Upper lobe of left lung (tissue), 4 donors: ENCODE measurements around the gene PLCE1.

Source experiments
- POLR2A ChIP-seq, 4 donors: fragments of 450-650 bp; IDR thresholded peaks; one replicate each; pipeline ENCODE4 v1.5.1; 2016 to 2017; ENCODE audit warnings: antibody characterized with exemption in 4 of 4, mild to moderate bottlenecking in 2 of 4
- POLR2AphosphoS5 ChIP-seq, 2 donors: sonication (generic); formaldehyde crosslinking; IDR thresholded peaks; one replicate each; pipeline ENCODE4 v1.5.1; 2017; ENCODE audit warnings: antibody characterized with exemption in 2 of 2
- TF ChIP-seq, protein P1 (sequence below), 6 experiments: fragments of 450-650 bp in 4 of 6; fragments of 200-600 bp in 2 of 6; sonication (generic) in 2 of 6; IDR thresholded peaks; one replicate each; pipeline ENCODE4 v1.5.1; 2016 to 2019; ENCODE audit warnings: antibody characterized with exemption in 6 of 6

DNA sequence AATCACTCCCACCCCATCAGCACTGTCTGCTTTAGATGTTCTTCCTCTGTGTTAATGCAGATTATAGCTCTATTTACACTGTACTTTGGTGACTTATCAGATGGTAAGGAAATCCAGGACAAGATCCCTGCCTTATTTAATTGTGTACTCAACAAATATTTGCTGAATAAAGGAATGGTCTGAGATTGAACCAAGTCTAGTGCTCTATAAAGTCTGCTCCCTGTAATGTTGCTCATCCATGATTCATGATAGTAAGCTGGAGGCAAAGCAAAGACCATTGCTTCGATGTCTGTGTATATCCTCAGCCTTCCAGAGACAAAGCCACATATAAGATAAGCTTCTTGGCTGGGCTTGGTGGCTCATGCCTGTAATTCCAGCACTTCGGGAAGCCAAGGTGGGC lies 33.5 kb downstream of the PLCE1 start:
- TF ChIP-seq, protein P1, sequence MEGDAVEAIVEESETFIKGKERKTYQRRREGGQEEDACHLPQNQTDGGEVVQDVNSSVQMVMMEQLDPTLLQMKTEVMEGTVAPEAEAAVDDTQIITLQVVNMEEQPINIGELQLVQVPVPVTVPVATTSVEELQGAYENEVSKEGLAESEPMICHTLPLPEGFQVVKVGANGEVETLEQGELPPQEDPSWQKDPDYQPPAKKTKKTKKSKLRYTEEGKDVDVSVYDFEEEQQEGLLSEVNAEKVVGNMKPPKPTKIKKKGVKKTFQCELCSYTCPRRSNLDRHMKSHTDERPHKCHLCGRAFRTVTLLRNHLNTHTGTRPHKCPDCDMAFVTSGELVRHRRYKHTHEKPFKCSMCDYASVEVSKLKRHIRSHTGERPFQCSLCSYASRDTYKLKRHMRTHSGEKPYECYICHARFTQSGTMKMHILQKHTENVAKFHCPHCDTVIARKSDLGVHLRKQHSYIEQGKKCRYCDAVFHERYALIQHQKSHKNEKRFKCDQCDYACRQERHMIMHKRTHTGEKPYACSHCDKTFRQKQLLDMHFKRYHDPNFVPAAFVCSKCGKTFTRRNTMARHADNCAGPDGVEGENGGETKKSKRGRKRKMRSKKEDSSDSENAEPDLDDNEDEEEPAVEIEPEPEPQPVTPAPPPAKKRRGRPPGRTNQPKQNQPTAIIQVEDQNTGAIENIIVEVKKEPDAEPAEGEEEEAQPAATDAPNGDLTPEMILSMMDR (IDR thresholded peaks at IDR 0.05) = no peak
- TF ChIP-seq POLR2A (IDR thresholded peaks at IDR 0.05) (no peak), POLR2AphosphoS5 (IDR thresholded peaks at IDR 0.05) (no peak)
